ENCODE data around the gene EMID1.
"Not testable (repeated sequence)": the region's sequence is repeated elsewhere in the genome, so short reads cannot be mapped to it uniquely, and the experiment has no call there.

Gene EMID1

GRCh38 chr22:29211466-29211865 is 5.8 kb downstream of the EMID1 start:
- DNase-seq, result no peak

- no peak for DNase-seq
Observed at GRCh38 chr22:29212743-29213142, 7.0 kb downstream of the EMID1 start.

GRCh38 chr22:29213493-29213892 is 7.8 kb downstream of the EMID1 start:
- no peak for DNase-seq

GRCh38 chr22:29214232-29214631 is 8.5 kb downstream of the EMID1 start:
- no peak for DNase-seq

GRCh38 chr22:29215012-29215860 is 9.5 kb downstream of the EMID1 start:
- DNase-seq, result no peak

GRCh38 chr22:29216011-29216872 is 10.5 kb downstream of the EMID1 start:
- no peak for DNase-seq

- DNase-seq, result no peak
Observed at GRCh38 chr22:29216873-29217666, 11.4 kb downstream of the EMID1 start.

GRCh38 chr22:29217827-29218757 is 12.4 kb downstream of the EMID1 start:
- DNase-seq, result no peak

GRCh38 chr22:29218758-29219408 is 13.2 kb downstream of the EMID1 start:
- DNase-seq, result no peak

GRCh38 chr22:29219409-29219782 is 13.7 kb downstream of the EMID1 start:
- not testable (repeated sequence) for DNase-seq

- DNase-seq, result no peak
Observed at GRCh38 chr22:29219881-29220670, 14.4 kb downstream of the EMID1 start.

- no peak for DNase-seq
Observed at GRCh38 chr22:29224121-29224858, 18.6 kb downstream of the EMID1 start.

GRCh38 chr22:29224859-29225410 is 19.2 kb downstream of the EMID1 start:
- no peak for DNase-seq

- DNase-seq, result no peak
Observed at GRCh38 chr22:29225422-29226090, 19.9 kb downstream of the EMID1 start.

- DNase-seq, result no peak
Observed at GRCh38 chr22:29226351-29226981, 20.8 kb downstream of the EMID1 start.

- no peak for DNase-seq
Observed at GRCh38 chr22:29230972-29231875, 25.5 kb downstream of the EMID1 start.

Data from activated CD4-positive, CD25-positive, alpha-beta regulatory T cell (primary cell).